Sigmoid colon (tissue), 7 donors: Measurements from ENCODE around the gene FNDC3A. TPM values are rescaled to one million over a fixed set of nuclear protein-coding genes. Genes with fewer than 3 reads are reported as not detected.

Source experiments
- DNase-seq: peaks from one replicate; pipeline ENCODE4 v3.0.0-alpha.2; 2019
- H3K27ac ChIP-seq, 4 donors: fragments of 200-600 bp; sonication (generic); one replicate each; pipeline ENCODE4 v1.5.1; 2016 to 2019; ENCODE audit warnings: mild to moderate bottlenecking in 1 of 4
- H3K27me3 ChIP-seq, 3 donors: fragments of 200-600 bp; sonication (generic); one replicate each; pipeline ENCODE4 v1.5.1; 2019; ENCODE audit warnings: mild to moderate bottlenecking in 1 of 3
- H3K36me3 ChIP-seq, 4 donors: fragments of 200-600 bp; sonication (generic); one replicate each; pipeline ENCODE4 v1.5.1; 2016 to 2019
- H3K4me1 ChIP-seq, 4 donors: fragments of 200-600 bp; sonication (generic); one replicate each; pipeline ENCODE4 v1.5.1; 2017 to 2019
- H3K4me3 ChIP-seq, 4 donors: fragments of 200-600 bp; sonication (generic); one replicate each; pipeline ENCODE4 v1.5.1; 2017 to 2019; ENCODE audit warnings: mild to moderate bottlenecking in 2 of 4, moderate library complexity in 1 of 4
- H3K9me3 ChIP-seq, 4 donors: fragments of 200-600 bp in 3 of 4; sonication (generic) in 3 of 4; one replicate each; pipeline versions ENCODE4 v1.5.1 to v1.6.1; 2013 to 2019
- EP300 ChIP-seq, 4 donors: sonication (generic); formaldehyde crosslinking; IDR thresholded peaks; one replicate each; pipeline ENCODE4 v1.6.1; 2017; ENCODE audit warnings: antibody characterized with exemption in 4 of 4
- POLR2A ChIP-seq, 2 donors: fragments of 450-650 bp; IDR thresholded peaks; one replicate each; pipeline ENCODE4 v1.6.1; 2016; ENCODE audit warnings: antibody characterized with exemption in 2 of 2, mild to moderate bottlenecking in 2 of 2, moderate library complexity in 2 of 2
- POLR2AphosphoS5 ChIP-seq, 4 donors: sonication (generic); formaldehyde crosslinking; IDR thresholded peaks; one replicate each; pipeline ENCODE4 v1.6.1; 2017; ENCODE audit warnings: antibody characterized with exemption in 4 of 4
- WGBS, 2 donors: extraction: QIAGEN DNeasy Blood & Tissue Kit; methylation state at CpG; one replicate each; pipeline ENCODE4 v1.1.7; 2013; 5-methylcytosine and 5-hydroxymethylcytosine counted together
- intact Hi-C: fragments of 100-400 bp; cut with DNase I; formaldehyde crosslinking; loops from one replicate; pipeline ENCODE4 v1.15.1; 2023
- polyA plus RNA-seq, 3 donors: library from polyadenylated mRNA; stranded (reverse); fragments of 200-250 nt; gene quantifications; one replicate each; pipeline ENCODE4 v1.2.3, GENCODE V29; 2013
- total RNA-seq, 4 donors: library from RNA; depleted of rRNA; stranded (reverse); fragments of >200 nt; gene quantifications; one replicate each; pipeline ENCODE4 v1.1.0, GENCODE V29; 2016
- TF ChIP-seq, protein P1 (sequence below), 4 experiments: fragments of 450-650 bp in 3 of 4; fragments of 200-600 bp in 1 of 4; IDR thresholded peaks; one replicate each; pipeline ENCODE4 v1.5.1; 2016 to 2019; ENCODE audit warnings: antibody characterized with exemption in 4 of 4, mild to moderate bottlenecking in 3 of 4, moderate library complexity in 2 of 4
- donor health status: healthy with polysubstance abuse.
- donor health status: Bipolar disorder and iron deficiency.
- donor health status: healthy.

The FNDC3A gene
- total and polyA plus RNA-seq, 7 donors: 14.4 to 61.4 (median 47.8) TPM

DNA sequence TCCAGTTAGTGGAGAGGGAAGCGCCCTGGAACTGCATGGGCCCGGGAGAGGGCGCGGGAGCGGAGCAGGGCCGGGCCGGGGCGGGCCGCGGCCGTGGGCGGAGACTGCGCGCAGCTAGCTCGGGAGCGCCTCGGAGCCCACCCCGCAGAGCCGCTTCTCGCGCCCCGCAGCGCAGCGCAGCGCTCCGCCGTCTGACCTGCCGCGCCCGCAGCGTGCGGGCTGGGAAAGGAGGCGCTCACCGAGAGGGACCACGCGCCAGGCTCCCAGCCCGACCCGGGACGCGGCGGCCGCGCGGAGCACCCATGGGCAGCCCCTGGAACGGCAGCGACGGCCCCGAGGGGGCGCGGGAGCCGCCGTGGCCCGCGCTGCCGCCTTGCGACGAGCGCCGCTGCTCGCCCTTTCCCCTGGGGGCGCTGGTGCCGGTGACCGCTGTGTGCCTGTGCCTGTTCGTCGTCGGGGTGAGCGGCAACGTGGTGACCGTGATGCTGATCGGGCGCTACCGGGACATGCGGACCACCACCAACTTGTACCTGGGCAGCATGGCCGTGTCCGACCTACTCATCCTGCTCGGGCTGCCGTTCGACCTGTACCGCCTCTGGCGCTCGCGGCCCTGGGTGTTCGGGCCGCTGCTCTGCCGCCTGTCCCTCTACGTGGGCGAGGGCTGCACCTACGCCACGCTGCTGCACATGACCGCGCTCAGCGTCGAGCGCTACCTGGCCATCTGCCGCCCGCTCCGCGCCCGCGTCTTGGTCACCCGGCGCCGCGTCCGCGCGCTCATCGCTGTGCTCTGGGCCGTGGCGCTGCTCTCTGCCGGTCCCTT lies 244.5 kb downstream of the FNDC3A start, which contains the start of gene MLNR:
TSS of gene MLNR (plus strand) at position 303 of the 820 bp plus-strand sequence. CDS start at position 303, 0 bp downstream.
- Histone ChIP-seq H3K9me3 (no peaks in the 10 kb centered on the region), H3K4me3 (peak within 1 kb of the TSS; percentile 16 to 52 (median 44)), H3K27me3 (peaks cover 21 to 60% (median 46%) of the 10 kb centered on the region in 3 donors), H3K36me3 (no peaks in the 10 kb centered on the region), H3K27ac (no peak within 1 kb of the TSS), H3K4me1 (peaks cover 0 to 23% (median 18%) of the 10 kb centered on the region in 4 donors)
- 3 to 10% methylated on average over 111 of the region's 111 CpGs for WGBS, 2 donors
- intact Hi-C loops: no loop called here
- TF ChIP-seq EP300 (IDR thresholded peaks at IDR 0.05) (no peak), POLR2AphosphoS5 (IDR thresholded peaks at IDR 0.05) (no peak), POLR2A (IDR thresholded peaks at IDR 0.05) (no peak)
- TF ChIP-seq, protein P1, sequence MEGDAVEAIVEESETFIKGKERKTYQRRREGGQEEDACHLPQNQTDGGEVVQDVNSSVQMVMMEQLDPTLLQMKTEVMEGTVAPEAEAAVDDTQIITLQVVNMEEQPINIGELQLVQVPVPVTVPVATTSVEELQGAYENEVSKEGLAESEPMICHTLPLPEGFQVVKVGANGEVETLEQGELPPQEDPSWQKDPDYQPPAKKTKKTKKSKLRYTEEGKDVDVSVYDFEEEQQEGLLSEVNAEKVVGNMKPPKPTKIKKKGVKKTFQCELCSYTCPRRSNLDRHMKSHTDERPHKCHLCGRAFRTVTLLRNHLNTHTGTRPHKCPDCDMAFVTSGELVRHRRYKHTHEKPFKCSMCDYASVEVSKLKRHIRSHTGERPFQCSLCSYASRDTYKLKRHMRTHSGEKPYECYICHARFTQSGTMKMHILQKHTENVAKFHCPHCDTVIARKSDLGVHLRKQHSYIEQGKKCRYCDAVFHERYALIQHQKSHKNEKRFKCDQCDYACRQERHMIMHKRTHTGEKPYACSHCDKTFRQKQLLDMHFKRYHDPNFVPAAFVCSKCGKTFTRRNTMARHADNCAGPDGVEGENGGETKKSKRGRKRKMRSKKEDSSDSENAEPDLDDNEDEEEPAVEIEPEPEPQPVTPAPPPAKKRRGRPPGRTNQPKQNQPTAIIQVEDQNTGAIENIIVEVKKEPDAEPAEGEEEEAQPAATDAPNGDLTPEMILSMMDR (IDR thresholded peaks at IDR 0.05): no peak
- DNase-seq: no peak

DNA sequence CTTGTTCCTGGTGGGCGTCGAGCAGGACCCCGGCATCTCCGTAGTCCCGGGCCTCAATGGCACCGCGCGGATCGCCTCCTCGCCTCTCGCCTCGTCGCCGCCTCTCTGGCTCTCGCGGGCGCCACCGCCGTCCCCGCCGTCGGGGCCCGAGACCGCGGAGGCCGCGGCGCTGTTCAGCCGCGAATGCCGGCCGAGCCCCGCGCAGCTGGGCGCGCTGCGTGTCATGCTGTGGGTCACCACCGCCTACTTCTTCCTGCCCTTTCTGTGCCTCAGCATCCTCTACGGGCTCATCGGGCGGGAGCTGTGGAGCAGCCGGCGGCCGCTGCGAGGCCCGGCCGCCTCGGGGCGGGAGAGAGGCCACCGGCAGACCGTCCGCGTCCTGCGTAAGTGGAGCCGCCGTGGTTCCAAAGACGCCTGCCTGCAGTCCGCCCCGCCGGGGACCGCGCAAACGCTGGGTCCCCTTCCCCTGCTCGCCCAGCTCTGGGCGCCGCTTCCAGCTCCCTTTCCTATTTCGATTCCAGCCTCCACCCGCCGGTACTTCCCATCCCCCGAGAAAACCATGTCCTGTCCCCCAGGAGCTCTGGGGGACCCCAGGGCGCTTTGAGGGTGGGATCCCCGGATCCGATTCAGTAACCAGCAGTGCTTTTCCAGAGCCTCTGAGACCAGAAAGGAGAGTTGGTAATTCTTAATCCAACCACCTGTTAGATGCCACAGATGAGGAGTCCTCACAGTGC lies 245.3 kb downstream of the FNDC3A start:
- no peaks in the 10 kb centered on the region for H3K9me3 ChIP-seq
- no peak for TF ChIP-seq POLR2A (IDR thresholded peaks at IDR 0.05)
- TF ChIP-seq POLR2AphosphoS5 (IDR thresholded peaks at IDR 0.05): no peak
- TF ChIP-seq, protein P1 (IDR thresholded peaks at IDR 0.05): no peak
- TF ChIP-seq EP300 (IDR thresholded peaks at IDR 0.05): no peak
- H3K27ac ChIP-seq: no peak overlapping the region
- no peak for DNase-seq
- WGBS, 2 donors: 6 to 20% methylated on average over 73 of the region's 73 CpGs
- no peaks in the 10 kb centered on the region for H3K36me3 ChIP-seq
- intact Hi-C loops: no loop called here
- peaks cover 21 to 60% (median 46%) of the 10 kb centered on the region in 3 donors for H3K27me3 ChIP-seq
- peaks cover 0 to 23% (median 18%) of the 10 kb centered on the region in 4 donors for H3K4me1 ChIP-seq
- peak overlapping the region in 3 of 4 donors; percentile 41 to 52 (median 47) for H3K4me3 ChIP-seq

DNA sequence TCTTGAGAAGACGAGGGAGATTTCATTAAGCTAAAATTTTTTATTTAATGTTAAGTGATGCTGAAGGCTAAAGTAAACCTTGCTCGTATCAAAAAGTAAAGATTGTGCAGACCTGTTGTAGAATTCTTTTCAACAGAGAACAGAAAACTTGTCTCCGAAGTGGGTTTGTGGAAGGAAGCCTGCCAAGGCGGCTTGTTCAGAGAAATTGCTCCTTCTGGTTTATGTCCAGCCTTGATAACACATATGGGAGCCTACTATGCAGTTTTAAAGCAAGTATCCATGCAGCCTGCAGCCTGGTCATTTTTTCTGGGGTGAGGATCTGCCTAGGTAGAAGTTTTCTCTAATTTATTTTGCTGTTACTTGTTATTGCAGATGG lies 245.9 kb downstream of the FNDC3A start:
- intact Hi-C loops: no loop called here
- no peak for DNase-seq
- Histone ChIP-seq H3K27me3 (peaks cover 21 to 60% (median 46%) of the 10 kb centered on the region in 3 donors), H3K9me3 (no peaks in the 10 kb centered on the region), H3K36me3 (no peaks in the 10 kb centered on the region), H3K27ac (no peak overlapping the region), H3K4me1 (peaks cover 0 to 23% (median 18%) of the 10 kb centered on the region in 4 donors), H3K4me3 (no peak overlapping the region)
- no peak for TF ChIP-seq POLR2A (IDR thresholded peaks at IDR 0.05)
- no peak for TF ChIP-seq POLR2AphosphoS5 (IDR thresholded peaks at IDR 0.05)
- no peak for TF ChIP-seq EP300 (IDR thresholded peaks at IDR 0.05)
- TF ChIP-seq, protein P1 (IDR thresholded peaks at IDR 0.05): no peak
- 61 to 74% methylated on average over 4 of the region's 4 CpGs for WGBS, 2 donors

DNA sequence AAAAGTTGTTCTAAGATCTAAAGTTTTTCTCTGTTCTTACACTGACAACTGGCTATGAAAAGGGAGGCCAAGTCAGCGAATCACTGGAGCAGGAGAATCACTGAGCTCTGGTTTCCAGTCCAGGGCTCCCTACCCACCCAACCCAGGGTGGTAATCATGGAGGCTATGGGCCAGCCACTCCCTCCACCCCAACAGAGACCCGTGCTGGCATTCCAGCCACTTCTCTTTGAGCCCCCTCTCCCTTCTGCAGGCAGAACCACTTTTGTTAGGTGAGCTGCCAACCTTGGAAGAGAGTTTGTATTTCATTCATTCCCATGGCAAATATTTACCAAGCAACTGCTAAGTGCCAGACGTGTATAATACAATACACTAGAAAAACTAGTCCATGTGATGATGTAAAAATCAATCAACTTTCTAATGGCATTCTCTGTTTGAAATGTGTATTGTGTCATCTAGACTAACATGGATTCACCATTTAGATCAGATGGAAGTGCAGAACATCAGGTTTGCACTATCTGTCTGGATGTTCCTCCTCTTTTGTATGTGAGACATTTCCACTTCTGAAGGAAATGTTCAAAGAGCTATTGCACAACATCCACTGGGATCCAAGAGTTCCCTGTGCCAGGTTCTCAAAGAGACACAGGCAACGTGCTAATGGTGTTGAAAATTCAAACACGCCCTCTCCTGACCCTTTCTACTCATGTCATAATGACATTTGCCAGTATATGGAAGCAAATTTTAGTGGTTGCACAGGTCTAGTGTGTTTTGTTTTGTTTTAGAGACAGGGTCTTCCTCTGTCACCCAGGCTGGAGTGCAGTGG lies 249.7 kb downstream of the FNDC3A start:
- H3K4me1 ChIP-seq: peaks cover 0 to 14% (median 12%) of the 10 kb centered on the region in 4 donors
- DNase-seq: no peak
- H3K9me3 ChIP-seq: no peaks in the 10 kb centered on the region
- H3K36me3 ChIP-seq: no peaks in the 10 kb centered on the region
- H3K27ac ChIP-seq: no peak overlapping the region
- no peak overlapping the region for H3K4me3 ChIP-seq
- 36 to 68% methylated on average over 5 of the region's 5 CpGs for WGBS, 2 donors
- intact Hi-C loops: no loop called here
- peaks cover 14 to 28% (median 19%) of the 10 kb centered on the region in 3 donors for H3K27me3 ChIP-seq
- TF ChIP-seq POLR2AphosphoS5 (IDR thresholded peaks at IDR 0.05) (peak in 1 of 4 donors; percentile 52), EP300 (IDR thresholded peaks at IDR 0.05) (no peak), POLR2A (IDR thresholded peaks at IDR 0.05) (no peak)
- TF ChIP-seq, protein P1 (IDR thresholded peaks at IDR 0.05): no peak
